NB4 (cell line): ENCODE results near the gene NAGS.

Source experiments
- CTCF ChIP-seq: IDR thresholded peaks from one replicate; pipeline ENCODE4 v1.5.1; 2012; ENCODE audit warnings: low read depth, low read length
- MAX ChIP-seq: IDR thresholded peaks from 2 replicates; pipeline ENCODE4 v1.6.1; 2011; ENCODE audit warnings: low read depth, low read length
- POLR2A ChIP-seq: IDR thresholded peaks from 2 replicates; pipeline ENCODE4 v1.6.1; 2011; ENCODE audit warnings: mild to moderate bottlenecking; ENCODE audit not compliant: insufficient read length; ENCODE audit errors: extremely low read depth

DNA sequence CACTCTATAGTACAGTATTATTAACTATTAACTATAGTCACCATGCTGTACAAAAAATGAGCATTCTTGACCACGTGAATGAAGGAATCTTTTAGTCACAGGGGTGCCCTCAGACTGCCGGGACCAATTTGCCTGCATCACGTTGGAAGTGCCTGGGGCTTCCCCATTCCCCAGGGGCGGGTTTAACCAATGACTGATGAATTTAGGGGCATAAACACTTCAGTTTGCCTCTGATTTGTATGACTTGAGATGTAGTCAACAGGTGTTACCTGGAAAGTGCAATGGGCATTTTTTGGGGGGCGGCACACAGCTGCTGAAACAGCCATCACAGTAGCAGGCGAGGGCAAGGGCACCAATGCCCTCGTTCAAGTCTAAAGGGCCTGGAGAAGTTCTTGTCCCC is 41.9 kb upstream of the NAGS start:
- TF ChIP-seq CTCF (no peak), POLR2A (no peak), MAX (no peak)
